Stomach (tissue), 4 donors: ENCODE results near the gene HIPK1.

Experiments used
- CTCF ChIP-seq, 7 experiments: fragments of 450-650 bp in 4 of 7; fragments of 200-600 bp in 3 of 7; sonication (generic) in 3 of 7; IDR thresholded peaks; one replicate each; pipeline ENCODE4 v1.5.1; 2016 to 2019; ENCODE audit warnings: antibody characterized with exemption in 7 of 7, control low read depth in 2 of 7, mild to moderate bottlenecking in 1 of 7
- POLR2A ChIP-seq, 4 donors: fragments of 450-650 bp; IDR thresholded peaks; one replicate each; pipeline ENCODE4 v1.6.1; 2016; ENCODE audit warnings: antibody characterized with exemption in 4 of 4, control low read depth in 2 of 4, mild to moderate bottlenecking in 1 of 4, moderate library complexity in 1 of 4
- POLR2AphosphoS5 ChIP-seq, 3 donors: sonication (generic); formaldehyde crosslinking; IDR thresholded peaks; one replicate each; pipeline ENCODE4 v1.6.1; 2016; ENCODE audit warnings: antibody characterized with exemption in 3 of 3

GRCh38 chr1:113998361-113998760 lies 69.2 kb downstream of the HIPK1 start:
- no peak for TF ChIP-seq CTCF (IDR thresholded peaks at IDR 0.05)
- TF ChIP-seq POLR2AphosphoS5 (IDR thresholded peaks at IDR 0.05): no peak
- TF ChIP-seq POLR2A (IDR thresholded peaks at IDR 0.05): no peak
